Measurements from ENCODE around the gene KIF5A.
A peak's percentile ranks its signal among the peaks of the same experiment; 100 is the strongest.
"Not testable (repeated sequence)": the region's sequence is repeated elsewhere in the genome, so short reads cannot be mapped to it uniquely, and the experiment has no call there.

Gene KIF5A

GRCh38 chr12:57517187-57517586 lies 32.7 kb upstream of the KIF5A start:
- Histone ChIP-seq H3K9ac (ENCODE audit: low read length) (no peak overlapping the region), H3F3A (ENCODE audit: insufficient read depth, low read length) (0 out of 2 replicates have a peak, but pooled peaks cover 9% of the 10 kb centered on the region), H4K20me1 (ENCODE audit: insufficient read depth, low read length) (no peaks in the 10 kb centered on the region), H3K79me2 (ENCODE audit: insufficient read depth, low read length) (peaks cover 11% of the 10 kb centered on the region), H3K36me3 (ENCODE audit: insufficient read depth, low read length) (peaks cover 71% of the 10 kb centered on the region), H3K4me1 (ENCODE audit: insufficient read depth, low read length, severe bottlenecking) (peaks cover 31% of the 10 kb centered on the region), H3K9me2 (ENCODE audit: low read depth, low read length) (no peaks in the 10 kb centered on the region), H3K9me3 (ENCODE audit: low read length) (no peaks in the 10 kb centered on the region), H3K4me2 (ENCODE audit: low read length) (no peak overlapping the region), H3K27me3 (ENCODE audit: insufficient read depth, low read length) (no peaks in the 10 kb centered on the region), H2AFZ (ENCODE audit: low read length) (no peak overlapping the region), H3K27ac (ENCODE audit: low read depth, low read length, poor library complexity, severe bottlenecking) (no peak overlapping the region), H3K4me3 (ENCODE audit: low read depth, low read length, poor library complexity, severe bottlenecking) (no peak overlapping the region)
- TF ChIP-seq EZH2 (IDR thresholded peaks at IDR 0.05; ENCODE audit: borderline replicate concordance, low read length) (no peak), CTCF (IDR thresholded peaks at IDR 0.05; ENCODE audit: low read length) (no peak)

- not testable (repeated sequence) for H3K9ac ChIP-seq (ENCODE audit: low read length); H3K4me2 ChIP-seq (ENCODE audit: low read length); H4K20me1 ChIP-seq (ENCODE audit: insufficient read depth, low read length); H3K27me3 ChIP-seq (ENCODE audit: insufficient read depth, low read length); H3K9me2 ChIP-seq (ENCODE audit: low read depth, low read length); H3K4me3 ChIP-seq (ENCODE audit: low read depth, low read length, poor library complexity, severe bottlenecking); H2AFZ ChIP-seq (ENCODE audit: low read length); H3K9me3 ChIP-seq (ENCODE audit: low read length)
- Histone ChIP-seq H3F3A (ENCODE audit: insufficient read depth, low read length) (0 out of 2 replicates have a peak, but pooled peaks cover 10% of the 10 kb centered on the region), H3K36me3 (ENCODE audit: insufficient read depth, low read length) (peaks cover 66% of the 10 kb centered on the region), H3K79me2 (ENCODE audit: insufficient read depth, low read length) (peaks cover 11% of the 10 kb centered on the region), H3K4me1 (ENCODE audit: insufficient read depth, low read length, severe bottlenecking) (peaks cover 34% of the 10 kb centered on the region), H3K27ac (ENCODE audit: low read depth, low read length, poor library complexity, severe bottlenecking) (peak overlapping the region; percentile 9)
Measured at GRCh38 chr12:57517718-57518117, 32.1 kb upstream of the KIF5A start.

- H3K79me2 ChIP-seq (ENCODE audit: insufficient read depth, low read length): peaks cover 11% of the 10 kb centered on the region
- H3K9me2 ChIP-seq (ENCODE audit: low read depth, low read length): no peaks in the 10 kb centered on the region
- H3K27ac ChIP-seq (ENCODE audit: low read depth, low read length, poor library complexity, severe bottlenecking): peak overlapping the region; percentile 9
- peaks cover 35% of the 10 kb centered on the region for H3K4me1 ChIP-seq (ENCODE audit: insufficient read depth, low read length, severe bottlenecking)
- H3K9me3 ChIP-seq (ENCODE audit: low read length): no peaks in the 10 kb centered on the region
- peaks cover 59% of the 10 kb centered on the region for H3K36me3 ChIP-seq (ENCODE audit: insufficient read depth, low read length)
- peak overlapping the region; percentile 87 for H3K4me3 ChIP-seq (ENCODE audit: low read depth, low read length, poor library complexity, severe bottlenecking)
- H3F3A ChIP-seq (ENCODE audit: insufficient read depth, low read length): 0 out of 2 replicates have a peak, but pooled peaks cover 10% of the 10 kb centered on the region
- no peak overlapping the region for H3K9ac ChIP-seq (ENCODE audit: low read length)
- no peaks in the 10 kb centered on the region for H4K20me1 ChIP-seq (ENCODE audit: insufficient read depth, low read length)
- TF ChIP-seq CTCF (IDR thresholded peaks at IDR 0.05; ENCODE audit: low read length) (no peak), EZH2 (IDR thresholded peaks at IDR 0.05; ENCODE audit: borderline replicate concordance, low read length) (no peak)
- peak overlapping the region; percentile 87; the same call in 1 of the 2 replicates for H3K4me2 ChIP-seq (ENCODE audit: low read length)
- H2AFZ ChIP-seq (ENCODE audit: low read length): no peak overlapping the region
- no peaks in the 10 kb centered on the region for H3K27me3 ChIP-seq (ENCODE audit: insufficient read depth, low read length)
Measured at GRCh38 chr12:57518176-57518919, 31.5 kb upstream of the KIF5A start.

Data from OCI-LY1 (cell line).